Esophagus (tissue), 2 donors: ENCODE measurements around the gene TRIM4. TPM values are rescaled to one million over a fixed set of nuclear protein-coding genes. Genes with fewer than 3 reads are reported as not detected.

ENCODE experiments used
- H3K27ac ChIP-seq, 2 donors: one replicate each; pipeline ENCODE4 v1.5.1; 2013; ENCODE audit warnings: low read depth in 2 of 2, mild to moderate bottlenecking in 2 of 2, inconsistent platforms in 1 of 2, low read length in 1 of 2, moderate library complexity in 1 of 2
- H3K27me3 ChIP-seq, 2 donors: one replicate each; pipeline ENCODE4 v1.6.1; 2013; ENCODE audit warnings: low read length in 2 of 2, control low read depth in 1 of 2, mild to moderate bottlenecking in 1 of 2; ENCODE audit not compliant: insufficient read depth in 2 of 2, control insufficient read depth in 1 of 2
- H3K36me3 ChIP-seq, 2 donors: one replicate each; pipeline ENCODE4 v1.6.1; 2013; ENCODE audit warnings: low read length in 1 of 2; ENCODE audit not compliant: control insufficient read depth in 2 of 2, insufficient read depth in 2 of 2
- H3K4me1 ChIP-seq, 2 donors: one replicate each; pipeline ENCODE4 v1.6.1; 2013; ENCODE audit warnings: low read length in 1 of 2; ENCODE audit not compliant: control insufficient read depth in 2 of 2, insufficient read depth in 2 of 2
- H3K4me3 ChIP-seq, 2 donors: one replicate each; pipeline ENCODE4 v1.5.1; 2013; ENCODE audit warnings: low read length in 2 of 2, mild to moderate bottlenecking in 2 of 2, low read depth in 1 of 2, moderate library complexity in 1 of 2
- H3K9me3 ChIP-seq, 2 donors: one replicate each; pipeline ENCODE4 v1.6.1; 2013; ENCODE audit warnings: mild to moderate bottlenecking in 2 of 2, low read depth in 1 of 2, low read length in 1 of 2, moderate library complexity in 1 of 2; ENCODE audit not compliant: control insufficient read depth in 2 of 2, insufficient read depth in 1 of 2
- WGBS, 2 donors: extraction: QIAGEN DNeasy Blood & Tissue Kit; methylation state at CpG; one replicate each; pipeline ENCODE4 v1.1.7; 2013; 5-methylcytosine and 5-hydroxymethylcytosine counted together
- polyA plus RNA-seq, 2 donors: library from polyadenylated mRNA; stranded (reverse); fragments of 200-250 nt; gene quantifications; one replicate each; pipeline ENCODE4 v1.2.3, GENCODE V29; 2013
- donor health status: healthy with polysubstance abuse.
- donor health status: Bipolar disorder and iron deficiency.

TRIM4 gene
- polyA plus RNA-seq, 2 donors, result 9.4 to 11.8 TPM

DNA sequence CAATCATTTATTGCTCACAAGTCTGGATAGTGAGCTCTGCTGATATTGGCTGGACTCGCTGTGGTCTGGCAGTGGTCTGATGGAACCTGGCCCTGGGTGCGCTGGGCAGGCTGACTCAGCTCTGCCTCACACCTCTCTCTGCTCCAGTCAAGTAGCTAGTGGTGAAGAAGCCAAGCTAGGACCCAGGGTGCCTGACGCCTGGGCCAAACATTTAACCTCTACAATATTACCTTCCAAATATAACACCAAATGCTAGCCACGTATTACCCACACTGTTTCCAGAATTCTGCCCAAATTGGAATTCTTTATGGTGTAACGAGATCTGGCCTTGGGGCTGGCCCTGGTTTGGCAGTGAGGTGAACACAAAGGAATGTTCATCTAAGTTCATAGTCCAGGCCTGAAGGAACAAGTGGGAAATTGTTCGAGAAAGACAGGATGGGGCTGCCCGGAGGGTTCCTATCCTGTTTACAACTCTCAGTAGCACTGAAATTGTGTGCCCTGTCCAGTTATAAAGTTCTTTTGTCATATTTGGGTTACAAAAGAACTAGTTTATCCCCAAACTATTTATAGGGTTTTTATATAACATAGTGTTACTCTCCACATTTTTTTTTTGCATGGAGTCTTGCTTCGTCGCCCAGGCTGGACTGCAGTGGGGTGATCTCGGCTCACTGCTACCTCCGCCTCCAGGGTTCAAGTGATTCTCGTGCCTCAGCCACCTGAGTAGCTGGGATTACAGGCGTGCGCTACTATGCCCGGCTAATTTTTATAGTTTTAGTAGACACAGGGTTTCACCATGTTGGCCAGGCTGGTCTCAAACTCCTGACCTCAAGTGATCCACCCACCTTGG, 58.8 kb downstream of the TRIM4 start:
- Histone ChIP-seq H3K4me3 (no peak overlapping the region), H3K36me3 (no peaks in the 10 kb centered on the region), H3K9me3 (no peaks in the 10 kb centered on the region), H3K27ac (no peak overlapping the region), H3K4me1 (no peaks in the 10 kb centered on the region), H3K27me3 (no peaks in the 10 kb centered on the region)
- WGBS, 2 donors, result 62% methylated on average over 15 of the region's 15 CpGs

DNA sequence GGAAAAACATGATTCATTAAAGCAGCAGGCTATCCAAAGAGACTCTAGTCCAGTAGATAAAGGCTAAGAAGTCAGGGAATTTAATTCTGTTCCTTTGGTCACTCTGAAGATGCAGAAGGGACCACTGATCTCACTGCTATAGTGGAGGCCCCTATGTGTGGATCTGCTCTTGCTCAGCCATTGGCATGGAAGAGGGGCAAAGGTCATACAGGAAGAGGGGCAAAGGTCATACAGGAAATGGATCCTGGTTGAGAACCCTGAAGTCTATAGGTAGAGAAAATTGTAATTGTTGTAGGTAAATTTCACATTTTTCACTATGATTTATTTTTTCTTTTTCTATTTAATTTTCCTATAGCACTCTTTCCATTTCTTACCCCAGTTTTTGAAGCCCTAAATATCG, 64.1 kb downstream of the TRIM4 start:
- no peaks in the 10 kb centered on the region for H3K27me3 ChIP-seq
- H3K4me3 ChIP-seq, result no peak overlapping the region
- H3K27ac ChIP-seq, result no peak overlapping the region
- no peaks in the 10 kb centered on the region for H3K4me1 ChIP-seq
- H3K36me3 ChIP-seq, result no peaks in the 10 kb centered on the region
- no peaks in the 10 kb centered on the region for H3K9me3 ChIP-seq
- 85 to 90% methylated on average over 1 of the region's 1 CpG for WGBS, 2 donors

DNA sequence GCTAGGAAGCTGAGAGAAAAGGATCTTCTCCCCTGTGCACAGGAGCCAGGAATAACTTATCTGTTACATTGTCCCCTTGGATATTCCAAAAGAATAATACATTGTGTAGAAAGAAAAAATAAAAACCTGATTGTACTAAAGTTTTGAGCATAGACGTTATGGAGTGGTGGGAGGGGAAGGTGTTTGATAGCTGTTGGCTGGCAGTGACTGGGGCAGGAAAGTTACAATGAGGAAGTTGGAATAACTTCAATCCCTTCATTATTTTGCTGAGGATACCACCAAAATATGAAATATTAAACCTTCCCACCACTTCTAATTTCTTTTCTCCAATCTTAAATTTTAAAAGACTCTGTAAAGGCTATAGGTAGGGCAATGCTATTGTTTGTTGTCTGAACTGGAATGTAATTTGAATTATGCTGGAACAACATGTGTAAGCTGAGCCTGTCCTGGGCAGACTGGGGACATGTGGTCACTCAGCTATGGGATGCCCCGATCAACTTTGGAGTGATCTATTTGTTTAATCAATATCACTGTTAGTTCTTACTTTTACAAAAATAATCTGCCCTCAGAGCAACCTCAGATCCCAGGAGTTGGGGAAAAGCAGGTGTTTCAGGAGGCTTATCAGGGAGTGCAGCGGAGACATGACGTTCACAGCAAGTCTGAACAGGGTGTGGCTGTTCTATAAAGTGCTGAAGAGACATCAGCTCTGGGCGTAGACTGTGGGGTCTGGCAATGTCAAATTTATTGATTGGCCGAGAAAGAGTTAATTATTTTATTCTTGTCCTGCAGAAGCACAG, 70.7 kb downstream of the TRIM4 start:
- 46 to 51% methylated on average over 6 of the region's 6 CpGs for WGBS, 2 donors
- H3K9me3 ChIP-seq, result no peaks in the 10 kb centered on the region
- no peaks in the 10 kb centered on the region for H3K27me3 ChIP-seq

DNA sequence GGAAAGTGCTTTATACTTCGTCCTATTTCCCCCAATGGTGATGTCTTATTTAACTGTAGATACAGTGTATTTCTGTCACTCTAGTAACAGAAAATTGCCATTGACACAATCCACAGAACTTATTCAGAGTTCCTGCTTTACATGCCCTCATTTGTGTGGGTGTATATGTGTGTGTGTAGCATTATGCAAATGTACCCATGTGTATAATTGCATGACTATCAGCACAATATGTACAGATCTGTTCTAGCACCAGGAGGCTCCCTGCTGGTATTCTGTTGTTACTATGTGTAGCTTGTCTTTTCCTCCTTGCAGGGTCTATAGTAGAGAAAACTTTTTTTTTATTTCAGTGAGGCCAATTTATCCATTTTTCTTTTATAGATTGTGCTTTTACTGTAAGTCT, 75.0 kb downstream of the TRIM4 start:
- Histone ChIP-seq H3K9me3 (no peaks in the 10 kb centered on the region), H3K27ac (no peak overlapping the region), H3K36me3 (no peaks in the 10 kb centered on the region), H3K27me3 (no peaks in the 10 kb centered on the region), H3K4me3 (no peak overlapping the region), H3K4me1 (no peaks in the 10 kb centered on the region)
- WGBS, 2 donors, result 53 to 66% methylated on average over 1 of the region's 1 CpG

More for the DNA sequence above, 70.7 kb downstream of the TRIM4 start:
- Histone ChIP-seq H3K36me3 (no peaks in the 10 kb centered on the region), H3K27ac (no peak overlapping the region), H3K4me1 (no peaks in the 10 kb centered on the region), H3K4me3 (no peak overlapping the region)

DNA sequence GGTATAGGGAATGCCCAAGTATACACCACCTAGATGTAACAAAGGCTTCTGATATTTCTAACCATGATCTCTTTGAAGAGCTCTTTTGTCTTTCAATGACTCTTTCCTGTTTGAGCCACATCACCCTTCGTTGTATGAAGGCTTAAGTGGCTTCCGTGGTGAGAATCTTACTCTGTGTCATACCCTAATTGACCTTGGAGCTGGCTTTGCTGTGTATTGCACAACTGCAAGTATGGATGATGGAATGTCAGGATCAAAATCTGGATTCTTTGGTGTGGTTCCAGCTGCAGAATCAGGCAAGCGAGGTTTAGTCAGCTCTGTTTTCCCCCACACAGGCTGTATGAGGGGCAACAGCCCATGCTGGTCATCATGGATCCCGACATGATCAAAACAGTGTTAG, 75.5 kb downstream of the TRIM4 start:
- no peak overlapping the region for H3K27ac ChIP-seq
- H3K9me3 ChIP-seq, result no peaks in the 10 kb centered on the region
- no peaks in the 10 kb centered on the region for H3K4me1 ChIP-seq
- H3K36me3 ChIP-seq, result no peaks in the 10 kb centered on the region
- no peak overlapping the region for H3K4me3 ChIP-seq
- H3K27me3 ChIP-seq, result no peaks in the 10 kb centered on the region
- 59 to 62% methylated on average over 4 of the region's 4 CpGs for WGBS, 2 donors

- Histone ChIP-seq H3K36me3 (no peaks in the 10 kb centered on the region), H3K4me1 (no peaks in the 10 kb centered on the region), H3K9me3 (no peaks in the 10 kb centered on the region), H3K27ac (no peak overlapping the region), H3K4me3 (no peak overlapping the region), H3K27me3 (no peaks in the 10 kb centered on the region)
- WGBS, 2 donors, result 88 to 92% methylated on average over 2 of the region's 2 CpGs
These were observed 76.4 kb downstream of the TRIM4 start for GRCh38 chr7:99842926-99843325.

Other genes starting within 250 kb of the TRIM4 start
- 10 to 100 TPM; 16.1 to 51.2 TPM for gene CYP3A5, start 239.5 kb downstream of the TRIM4 start, polyA plus RNA-seq
- under 1 TPM in 1 of 2 donors, not detected in 1; 0.02 TPM for gene CYP3A7, start 184.3 kb downstream of the TRIM4 start, polyA plus RNA-seq
- under 1 TPM; 0.16 to 0.20 TPM for gene CYP3A4, start 135.3 kb downstream of the TRIM4 start, polyA plus RNA-seq
- gene CYP3A43, start 91.5 kb downstream of the TRIM4 start, polyA plus RNA-seq, result not detected
- gene OR2AE1, start 42.5 kb downstream of the TRIM4 start, polyA plus RNA-seq, result not detected
- gene GJC3, start 10.1 kb upstream of the TRIM4 start, polyA plus RNA-seq, result not detected
- gene AZGP1, start 56.5 kb upstream of the TRIM4 start, polyA plus RNA-seq, result 1 to 10 TPM; 1.6 to 2.0 TPM
- 10 to 100 TPM; 10.5 to 25.0 TPM for gene ZKSCAN1, start 96.1 kb upstream of the TRIM4 start, polyA plus RNA-seq
- gene ZSCAN21, start 130.2 kb upstream of the TRIM4 start, polyA plus RNA-seq, result 1 to 10 TPM; 3.8 to 3.9 TPM
- 10 to 100 TPM; 10.4 to 14.6 TPM for gene ZNF3, start 162.2 kb upstream of the TRIM4 start, polyA plus RNA-seq
- gene COPS6, start 169.4 kb upstream of the TRIM4 start, polyA plus RNA-seq, result 100 to 1,000 TPM in 1 of 2 donors, 10 to 100 TPM in 1; 86.7 to 119 TPM
- 10 to 100 TPM; 46.4 to 66.8 TPM for gene MCM7, start 181.9 kb upstream of the TRIM4 start, polyA plus RNA-seq
- 10 to 100 TPM; 17.3 to 19.3 TPM for gene AP4M1, start 182.1 kb upstream of the TRIM4 start, polyA plus RNA-seq
- gene TAF6, start 199.8 kb upstream of the TRIM4 start, polyA plus RNA-seq, result 10 to 100 TPM; 23.3 to 29.6 TPM
- gene CNPY4, start 200.1 kb upstream of the TRIM4 start, polyA plus RNA-seq, result 1 to 10 TPM; 5.5 to 5.8 TPM
- gene MBLAC1, start 207.4 kb upstream of the TRIM4 start, polyA plus RNA-seq, result 1 to 10 TPM; 2.7 to 3.7 TPM
- 100 to 1,000 TPM in 1 of 2 donors, 10 to 100 TPM in 1; 85.7 to 138 TPM for gene LAMTOR4, start 229.4 kb upstream of the TRIM4 start, polyA plus RNA-seq
- gene TRAPPC14, start 239.2 kb upstream of the TRIM4 start, polyA plus RNA-seq, result 10 to 100 TPM; 18.5 to 27.2 TPM
- 1 to 10 TPM; 4.4 to 5.1 TPM for gene GAL3ST4, start 249.1 kb upstream of the TRIM4 start, polyA plus RNA-seq